T-helper 2 cell treated with Interferon-gamma antibody and Interleukin-4, amounts not matched to agents 5 μg/mL and 100 μg/mL, for 36 hours (primary cell): ENCODE results near the gene SIX2.

ENCODE experiments used
- DNase-seq: peaks from one replicate; pipeline ENCODE4 v3.0.0; 2021; ENCODE audit warnings: low spot score
- H3K27ac Mint-ChIP-seq: one replicate; pipeline ENCODE4 v1.8.0; 2021; ENCODE audit warnings: mild to moderate bottlenecking, mixed read lengths
- H3K27me3 Mint-ChIP-seq: one replicate; pipeline ENCODE4 v1.8.0; 2021; ENCODE audit warnings: low read depth, mixed read lengths
- H3K36me3 Mint-ChIP-seq: one replicate; pipeline ENCODE4 v1.8.0; 2021; ENCODE audit warnings: low read depth, mixed read lengths
- H3K4me1 Mint-ChIP-seq: one replicate; pipeline ENCODE4 v1.8.0; 2021; ENCODE audit warnings: low read depth, mixed read lengths
- H3K4me3 Mint-ChIP-seq: one replicate; pipeline ENCODE4 v1.8.0; 2022; ENCODE audit warnings: mild to moderate bottlenecking, moderate library complexity, mixed read lengths
- H3K9me3 Mint-ChIP-seq: one replicate; pipeline ENCODE4 v1.8.0; 2021; ENCODE audit warnings: mixed read lengths

SIX2 gene

DNA sequence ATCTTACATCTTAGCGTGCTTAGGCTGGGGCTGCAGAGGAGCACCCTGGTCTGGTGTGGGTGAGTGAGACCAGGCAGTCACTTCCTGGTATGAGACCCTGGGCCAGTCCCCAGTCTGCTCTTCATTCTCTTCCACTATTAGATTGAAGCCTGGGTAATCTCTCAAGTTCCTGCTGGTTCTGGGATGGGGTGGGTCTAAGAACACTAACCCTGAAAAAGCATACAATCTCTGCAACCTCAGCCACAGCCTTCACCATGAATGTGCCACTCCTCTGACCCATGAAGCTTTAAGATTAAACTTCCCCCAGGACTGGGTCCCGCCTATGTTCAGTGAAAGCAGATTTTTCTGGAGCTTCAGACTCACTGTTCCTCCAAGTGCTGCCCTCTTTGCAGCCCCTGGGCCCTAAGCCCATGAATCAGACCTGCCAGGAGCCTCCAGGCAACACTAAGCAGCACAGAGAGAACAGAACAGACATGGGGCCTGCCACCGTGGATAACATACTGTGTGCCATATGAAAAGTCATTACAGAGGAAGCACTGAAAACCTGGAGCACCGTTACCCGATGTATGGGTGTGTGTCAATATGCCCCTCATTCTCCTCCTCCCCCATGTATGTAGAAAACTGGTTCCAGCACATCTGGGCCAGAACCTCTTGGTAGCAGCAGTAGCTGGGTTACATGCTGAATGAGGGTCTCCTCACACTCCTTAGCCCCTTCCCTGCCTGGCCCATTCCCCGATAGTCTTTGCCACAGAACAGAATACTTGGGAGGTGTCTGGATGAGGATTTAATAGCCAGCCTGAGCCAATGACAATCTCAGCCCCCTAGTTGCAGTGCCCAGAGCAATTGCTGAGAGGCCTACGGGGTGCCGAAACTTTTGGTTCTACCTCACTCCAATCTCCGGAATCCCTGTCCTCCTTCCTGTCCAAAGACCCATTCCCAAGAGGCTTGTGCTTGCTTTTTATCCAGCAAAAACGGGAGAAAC is 2.7 kb upstream of the SIX2 start:
- no peak for DNase-seq
- Mint-ChIP-seq H3K4me3 (no peak overlapping the region), H3K9me3 (no peaks in the 10 kb centered on the region), H3K36me3 (no peaks in the 10 kb centered on the region), H3K4me1 (peaks cover 8% of the 10 kb centered on the region), H3K27ac (no peak overlapping the region), H3K27me3 (peaks cover 84% of the 10 kb centered on the region)

DNA sequence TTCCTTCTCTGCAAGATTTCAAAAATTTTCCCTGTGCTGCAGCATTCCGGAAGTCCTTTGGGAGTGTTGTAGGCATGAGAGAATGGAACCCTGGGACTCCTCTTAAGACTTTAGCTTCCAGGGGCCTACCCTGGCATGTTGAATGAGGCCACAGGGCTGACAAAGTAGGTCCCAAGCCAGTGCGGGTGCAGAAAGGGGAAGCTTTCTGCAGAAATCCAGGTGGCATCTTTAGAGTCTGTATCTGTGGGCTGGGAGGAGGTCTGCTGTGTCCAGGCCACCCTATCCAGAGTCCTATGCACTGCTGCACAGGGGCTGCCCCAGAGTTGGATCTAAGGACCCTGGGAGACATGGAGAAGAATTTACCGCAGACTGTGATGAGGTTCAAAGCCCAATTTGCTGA is 1.9 kb upstream of the SIX2 start:
- H3K36me3 Mint-ChIP-seq, result no peaks in the 10 kb centered on the region
- no peak overlapping the region for H3K4me3 Mint-ChIP-seq

DNA sequence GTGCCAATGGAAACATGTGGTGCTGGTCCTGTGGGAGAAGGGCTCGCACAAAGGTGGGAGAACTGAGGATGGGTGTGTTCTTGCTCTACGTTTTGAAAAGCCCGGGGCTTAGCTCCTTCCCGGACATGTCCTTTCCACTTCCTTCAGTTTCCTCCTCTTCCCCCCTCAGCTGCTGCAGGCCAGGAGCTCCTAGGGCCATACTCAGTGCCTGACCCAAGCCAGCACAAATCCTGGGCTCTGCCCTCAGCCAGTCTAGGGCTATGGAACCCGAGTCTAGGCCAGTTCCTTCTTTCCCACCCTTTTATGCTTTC is 1.4 kb upstream of the SIX2 start:
- H3K4me3 Mint-ChIP-seq, result peak overlapping the region; percentile 45
- no peaks in the 10 kb centered on the region for H3K36me3 Mint-ChIP-seq
- H3K27me3 Mint-ChIP-seq, result peaks cover 83% of the 10 kb centered on the region
- no peak for DNase-seq
- H3K9me3 Mint-ChIP-seq, result no peaks in the 10 kb centered on the region
- H3K4me1 Mint-ChIP-seq, result peaks cover 10% of the 10 kb centered on the region
- H3K27ac Mint-ChIP-seq, result no peak overlapping the region

More for the DNA sequence above, 1.9 kb upstream of the SIX2 start:
- no peaks in the 10 kb centered on the region for H3K9me3 Mint-ChIP-seq
- peaks cover 10% of the 10 kb centered on the region for H3K4me1 Mint-ChIP-seq
- no peak for DNase-seq
- peaks cover 84% of the 10 kb centered on the region for H3K27me3 Mint-ChIP-seq
- no peak overlapping the region for H3K27ac Mint-ChIP-seq

DNA sequence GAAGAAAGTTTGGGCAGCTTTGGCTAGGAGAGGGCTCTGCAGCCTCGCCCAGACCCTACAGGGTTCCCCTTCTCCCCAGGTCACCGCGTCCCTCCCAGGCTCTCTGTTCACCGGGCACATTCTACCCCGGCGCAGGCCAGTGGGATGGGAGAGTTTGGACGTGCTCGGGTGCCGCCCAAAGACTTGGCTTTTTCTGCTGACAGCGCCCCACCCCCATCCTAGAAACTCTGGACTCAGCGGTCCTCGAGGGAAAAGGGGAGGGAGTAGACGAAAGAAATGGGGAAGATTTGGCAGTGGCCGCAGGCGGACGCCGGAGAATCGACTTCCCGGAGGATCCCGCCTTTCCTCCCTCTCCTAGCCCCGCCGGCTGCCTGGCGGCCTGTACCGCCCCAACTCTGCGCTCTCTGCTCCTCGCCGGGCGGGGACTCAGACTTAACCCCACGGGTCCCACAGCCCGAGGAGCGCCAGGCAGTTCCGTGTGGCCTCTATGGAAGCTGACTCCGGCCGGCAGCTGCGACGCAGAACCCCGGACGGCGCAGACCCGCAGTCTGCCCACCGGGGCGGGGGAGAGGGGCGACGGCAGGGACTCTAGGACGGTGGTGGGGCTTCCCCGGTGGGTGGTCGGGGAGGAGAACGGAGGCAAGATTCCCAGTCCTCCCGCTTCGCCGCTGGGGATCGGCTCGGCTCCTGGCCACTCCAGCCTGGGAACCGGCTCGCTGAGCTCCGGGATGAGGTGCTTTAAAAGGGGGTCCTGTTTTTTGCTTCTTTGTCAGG is 863 bp upstream of the SIX2 start:
- Mint-ChIP-seq H3K36me3 (peaks cover 2% of the 10 kb centered on the region), H3K4me3 (peak overlapping the region; percentile 79), H3K9me3 (no peaks in the 10 kb centered on the region), H3K27me3 (peaks cover 83% of the 10 kb centered on the region), H3K4me1 (peaks cover 13% of the 10 kb centered on the region), H3K27ac (no peak overlapping the region)
- DNase-seq, result no peak

DNA sequence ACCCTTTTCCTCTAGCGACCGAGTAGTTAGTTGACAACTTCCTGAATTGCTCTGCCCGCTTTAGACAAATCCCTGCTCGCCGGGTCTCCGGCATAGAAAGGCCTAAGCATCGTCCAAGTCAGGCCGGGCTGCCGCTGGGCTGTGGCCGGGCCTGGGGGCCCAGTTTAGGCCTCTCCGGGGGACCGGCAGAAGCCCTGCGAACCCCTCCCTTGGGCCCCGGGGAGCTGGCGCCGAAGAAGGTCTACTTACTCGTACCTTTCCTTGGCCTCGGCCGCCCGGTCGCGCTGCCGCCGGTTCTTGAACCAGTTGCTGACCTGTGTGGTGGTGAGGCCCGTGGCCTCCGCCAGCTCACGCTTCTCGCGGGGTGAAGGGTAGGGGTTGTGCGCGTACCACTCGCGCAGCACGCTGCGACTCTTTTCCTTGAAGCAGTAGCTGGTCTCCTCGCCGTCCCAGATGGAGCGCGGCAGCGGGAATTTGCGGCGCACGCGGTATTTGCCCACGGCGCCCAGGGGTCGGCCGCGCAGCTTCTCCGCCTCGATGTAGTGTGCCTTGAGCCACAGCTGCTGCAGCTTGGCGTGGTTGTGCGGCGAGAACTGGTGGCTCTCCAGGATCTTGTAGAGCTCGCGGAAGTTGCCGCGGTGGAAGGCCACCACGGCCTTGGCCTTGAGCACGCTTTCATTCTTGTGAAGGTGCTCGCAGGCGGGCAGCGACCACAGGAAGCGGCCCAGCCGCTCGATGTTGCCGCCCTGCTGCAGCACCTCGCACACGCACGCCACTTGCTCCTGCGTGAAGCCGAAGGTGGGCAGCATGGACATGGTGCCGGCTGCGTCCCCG is 739 bp downstream of the SIX2 start:
- H3K36me3 Mint-ChIP-seq, result peaks cover 2% of the 10 kb centered on the region

DNA sequence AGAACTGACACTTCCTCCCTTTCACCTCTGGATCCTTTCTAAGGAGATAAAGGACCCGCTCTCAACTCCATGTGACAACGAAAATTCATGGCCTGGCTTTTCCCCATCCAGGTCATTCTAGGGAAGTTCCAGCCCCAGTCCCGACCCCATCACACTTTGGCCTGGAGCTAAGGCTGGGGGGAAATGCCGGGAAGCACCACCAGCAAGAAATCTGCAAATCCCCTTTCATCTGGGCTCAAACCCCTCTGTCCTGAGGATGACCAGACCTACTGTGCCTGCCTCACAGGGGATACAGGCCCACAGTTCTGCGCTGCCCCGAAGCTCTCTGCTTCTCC is 1.3 kb downstream of the SIX2 start:
- Mint-ChIP-seq H3K27ac (no peak overlapping the region), H3K36me3 (peaks cover 2% of the 10 kb centered on the region), H3K4me1 (peaks cover 13% of the 10 kb centered on the region), H3K4me3 (peak overlapping the region; percentile 34), H3K9me3 (no peaks in the 10 kb centered on the region), H3K27me3 (peaks cover 90% of the 10 kb centered on the region)
- no peak for DNase-seq

More for the DNA sequence above, 739 bp downstream of the SIX2 start:
- Mint-ChIP-seq H3K4me1 (peaks cover 13% of the 10 kb centered on the region), H3K9me3 (no peaks in the 10 kb centered on the region), H3K27ac (no peak overlapping the region), H3K4me3 (peak overlapping the region; percentile 68), H3K27me3 (peaks cover 87% of the 10 kb centered on the region)
- DNase-seq, result peak; percentile 23

DNA sequence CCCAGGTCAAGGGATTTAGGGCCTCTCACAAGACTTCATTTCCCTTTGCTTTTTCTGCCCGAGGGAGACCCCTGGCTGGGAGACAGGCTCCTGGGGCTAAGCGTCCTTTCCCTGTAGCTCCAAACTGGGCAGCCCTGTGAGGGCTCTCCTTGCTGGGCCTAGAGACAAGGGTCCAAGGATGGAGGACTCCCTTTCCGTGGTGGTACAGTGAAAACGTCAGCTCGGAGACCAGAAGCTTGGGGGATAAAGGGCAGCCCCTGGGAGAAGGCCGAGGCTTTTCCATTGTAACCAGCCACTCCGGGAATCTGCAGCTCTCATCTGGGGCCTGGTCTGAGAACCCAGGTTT is 2.3 kb downstream of the SIX2 start:
- Mint-ChIP-seq H3K9me3 (no peaks in the 10 kb centered on the region), H3K4me1 (peaks cover 11% of the 10 kb centered on the region), H3K4me3 (no peak overlapping the region), H3K36me3 (peaks cover 2% of the 10 kb centered on the region), H3K27me3 (peaks cover 89% of the 10 kb centered on the region), H3K27ac (no peak overlapping the region)
- no peak for DNase-seq

DNA sequence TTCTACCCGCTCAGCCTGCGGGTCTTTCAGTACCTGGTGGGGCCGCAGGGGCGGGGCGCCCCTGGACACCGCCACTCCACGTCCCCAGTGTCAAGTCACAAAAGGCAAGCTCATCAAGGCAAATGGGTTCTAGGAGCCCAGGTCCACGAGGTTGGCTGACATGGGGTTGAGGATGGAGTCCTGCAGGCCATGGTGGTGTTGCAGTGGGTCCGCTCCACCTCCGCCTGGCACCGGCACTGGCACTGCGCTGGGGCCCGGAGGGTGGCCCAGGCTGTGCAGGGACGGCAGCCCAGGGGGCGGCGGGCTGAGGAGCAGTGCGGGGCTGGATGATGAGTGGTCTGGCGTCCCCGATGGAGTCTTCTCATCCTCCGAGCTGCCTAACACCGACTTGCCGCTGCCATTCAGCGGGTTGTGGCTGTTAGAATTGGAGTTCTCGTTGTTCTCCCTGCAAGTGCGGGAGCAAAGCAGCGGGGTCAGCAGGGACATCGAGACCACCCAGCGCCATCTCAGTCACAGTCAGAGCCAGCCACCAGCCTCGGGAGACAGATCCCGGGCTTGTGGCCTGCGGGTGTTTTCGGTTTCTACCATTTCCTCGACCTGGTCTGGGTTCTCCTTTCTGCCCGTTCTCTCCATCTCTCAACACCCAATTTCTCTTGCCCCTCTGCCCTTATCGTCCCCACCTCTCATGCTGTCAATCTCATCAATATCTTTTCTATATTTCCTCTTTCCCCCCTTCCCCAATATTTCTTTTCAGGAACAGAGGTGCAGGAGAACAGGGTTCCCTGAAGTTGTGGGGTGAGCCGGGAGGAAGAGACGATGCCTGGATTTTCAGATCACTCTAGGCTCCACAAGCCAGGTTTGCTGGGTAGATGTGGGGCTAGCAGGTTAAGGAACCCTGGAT is 3.0 kb downstream of the SIX2 start:
- H3K9me3 Mint-ChIP-seq, result no peaks in the 10 kb centered on the region
- H3K27me3 Mint-ChIP-seq, result peaks cover 90% of the 10 kb centered on the region
- H3K4me3 Mint-ChIP-seq, result no peak overlapping the region
- peaks cover 2% of the 10 kb centered on the region for H3K36me3 Mint-ChIP-seq
- peaks cover 15% of the 10 kb centered on the region for H3K4me1 Mint-ChIP-seq
- no peak for DNase-seq
- H3K27ac Mint-ChIP-seq, result no peak overlapping the region

DNA sequence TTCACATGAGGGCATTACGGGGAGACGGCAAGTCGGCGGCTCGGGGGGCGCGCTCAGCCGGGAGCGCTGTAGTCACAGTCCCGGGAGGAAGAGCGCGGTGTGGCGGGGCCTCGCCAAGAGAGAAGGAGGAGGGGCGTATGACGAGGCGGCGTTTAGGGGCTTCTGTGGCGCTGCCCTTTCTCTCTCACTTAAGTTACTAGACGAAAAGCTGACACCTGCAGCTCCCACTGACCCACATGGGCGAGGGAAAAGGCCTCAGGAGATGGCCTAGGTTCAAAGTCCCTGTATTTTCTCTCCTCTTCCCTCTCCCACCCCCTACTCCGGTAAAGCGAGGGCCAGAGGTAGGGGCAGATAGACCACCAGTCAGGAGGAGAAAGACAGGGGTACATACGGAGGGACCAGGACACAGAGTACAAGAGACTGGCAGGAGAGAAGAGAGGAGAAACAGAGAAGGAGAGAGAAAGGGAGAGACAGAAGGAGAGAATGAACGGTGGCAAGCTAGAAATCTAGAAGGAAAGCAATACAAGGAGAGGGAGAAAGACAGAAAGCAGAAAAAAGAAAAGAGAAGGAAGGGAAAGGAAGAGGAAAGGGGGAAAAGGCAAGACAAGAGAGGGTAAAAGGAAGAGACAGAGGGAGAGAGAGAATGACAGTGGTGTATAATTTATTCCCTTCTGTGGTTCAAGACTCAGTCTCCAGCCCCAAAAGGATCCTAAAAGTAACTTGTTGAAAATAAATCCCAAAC is 3.8 kb downstream of the SIX2 start:
- peak overlapping the region; percentile 13 for H3K4me3 Mint-ChIP-seq
- peaks cover 15% of the 10 kb centered on the region for H3K4me1 Mint-ChIP-seq
- H3K27me3 Mint-ChIP-seq, result peaks cover 90% of the 10 kb centered on the region
- peak overlapping the region; percentile 67 for H3K27ac Mint-ChIP-seq
- DNase-seq, result no peak
- peaks cover 2% of the 10 kb centered on the region for H3K36me3 Mint-ChIP-seq
- no peaks in the 10 kb centered on the region for H3K9me3 Mint-ChIP-seq

DNA sequence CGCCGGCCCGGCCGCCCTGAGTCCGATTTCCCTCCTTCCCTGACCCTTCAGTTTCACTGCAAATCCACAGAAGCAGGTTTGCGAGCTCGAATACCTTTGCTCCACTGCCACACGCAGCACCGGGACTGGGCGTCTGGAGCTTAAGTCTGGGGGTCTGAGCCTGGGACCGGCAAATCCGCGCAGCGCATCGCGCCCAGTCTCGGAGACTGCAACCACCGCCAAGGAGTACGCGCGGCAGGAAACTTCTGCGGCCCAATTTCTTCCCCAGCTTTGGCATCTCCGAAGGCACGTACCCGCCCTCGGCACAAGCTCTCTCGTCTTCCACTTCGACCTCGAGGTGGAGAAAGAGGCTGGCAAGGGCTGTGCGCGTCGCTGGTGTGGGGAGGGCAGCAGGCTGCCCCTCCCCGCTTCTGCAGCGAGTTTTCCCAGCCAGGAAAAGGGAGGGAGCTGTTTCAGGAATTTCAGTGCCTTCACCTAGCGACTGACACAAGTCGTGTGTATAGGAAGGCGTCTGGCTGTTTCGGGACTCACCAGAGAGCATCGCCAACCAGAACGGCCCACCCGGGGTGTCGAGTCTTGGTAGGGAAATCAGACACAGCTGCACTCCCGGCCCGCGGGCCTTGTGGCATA is 4.6 kb downstream of the SIX2 start:
- H3K4me3 Mint-ChIP-seq, result no peak overlapping the region
- H3K4me1 Mint-ChIP-seq, result peaks cover 15% of the 10 kb centered on the region

DNA sequence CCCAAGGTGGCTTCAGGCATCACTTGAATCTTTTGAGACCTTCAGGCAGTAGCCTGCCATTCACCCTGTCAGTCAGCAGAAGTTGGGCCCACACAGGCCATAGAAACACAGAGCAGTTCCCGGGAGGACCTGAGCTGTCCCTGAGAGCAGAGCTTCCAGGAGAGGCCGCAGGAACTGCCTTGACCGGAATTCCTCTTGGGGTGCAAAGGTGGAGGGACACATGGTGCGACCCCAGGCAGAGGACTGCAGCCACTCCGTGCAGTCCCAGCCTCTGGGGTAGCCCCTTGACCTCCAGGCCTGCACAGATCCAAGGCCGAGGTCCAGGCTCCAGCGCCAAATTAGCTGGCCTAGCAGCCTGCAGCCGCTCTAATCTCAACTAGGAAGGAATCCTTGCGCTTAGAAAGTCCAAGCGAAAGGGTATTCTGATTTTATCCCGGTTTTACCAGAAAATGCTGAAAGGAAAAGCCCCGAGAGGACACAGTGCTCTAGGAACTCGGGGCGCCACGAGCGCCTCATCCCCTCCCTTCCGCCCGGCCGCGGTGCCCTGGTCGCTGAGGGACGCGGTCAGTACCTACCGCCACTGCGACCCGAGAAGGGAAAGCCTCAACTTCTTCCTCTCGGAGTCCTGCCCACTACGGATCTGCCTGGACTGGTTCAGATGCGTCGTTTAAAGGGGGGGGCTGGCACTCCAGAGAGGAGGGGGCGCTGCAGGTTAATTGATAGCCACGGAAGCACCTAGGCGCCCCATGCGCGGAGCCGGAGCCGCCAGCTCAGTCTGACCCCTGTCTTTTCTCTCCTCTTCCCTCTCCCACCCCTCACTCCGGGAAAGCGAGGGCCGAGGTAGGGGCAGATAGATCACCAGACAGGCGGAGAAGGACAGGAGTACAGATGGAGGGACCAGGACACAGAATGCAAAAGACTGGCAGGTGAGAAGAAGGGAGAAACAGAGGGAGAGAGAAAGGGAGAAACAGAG is 5.4 kb downstream of the SIX2 start:
- DNase-seq, result no peak
- H3K4me1 Mint-ChIP-seq, result peaks cover 15% of the 10 kb centered on the region
- H3K4me3 Mint-ChIP-seq, result no peak overlapping the region

More for the DNA sequence above, 4.6 kb downstream of the SIX2 start:
- no peak for DNase-seq
- Mint-ChIP-seq H3K27ac (no peak overlapping the region), H3K27me3 (peaks cover 90% of the 10 kb centered on the region), H3K9me3 (no peaks in the 10 kb centered on the region), H3K36me3 (peaks cover 2% of the 10 kb centered on the region)

More for the DNA sequence above, 5.4 kb downstream of the SIX2 start:
- H3K27ac Mint-ChIP-seq, result no peak overlapping the region
- no peaks in the 10 kb centered on the region for H3K9me3 Mint-ChIP-seq
- peaks cover 92% of the 10 kb centered on the region for H3K27me3 Mint-ChIP-seq
- H3K36me3 Mint-ChIP-seq, result peaks cover 2% of the 10 kb centered on the region
